ENCODE results near the gene SRGAP1. TPM values are rescaled to one million over a fixed set of nuclear protein-coding genes. Genes with fewer than 3 reads are reported as not detected.

The SRGAP1 gene
- total RNA-seq, 1 experiment from 2014 or later, result 26.8 TPM

DNA sequence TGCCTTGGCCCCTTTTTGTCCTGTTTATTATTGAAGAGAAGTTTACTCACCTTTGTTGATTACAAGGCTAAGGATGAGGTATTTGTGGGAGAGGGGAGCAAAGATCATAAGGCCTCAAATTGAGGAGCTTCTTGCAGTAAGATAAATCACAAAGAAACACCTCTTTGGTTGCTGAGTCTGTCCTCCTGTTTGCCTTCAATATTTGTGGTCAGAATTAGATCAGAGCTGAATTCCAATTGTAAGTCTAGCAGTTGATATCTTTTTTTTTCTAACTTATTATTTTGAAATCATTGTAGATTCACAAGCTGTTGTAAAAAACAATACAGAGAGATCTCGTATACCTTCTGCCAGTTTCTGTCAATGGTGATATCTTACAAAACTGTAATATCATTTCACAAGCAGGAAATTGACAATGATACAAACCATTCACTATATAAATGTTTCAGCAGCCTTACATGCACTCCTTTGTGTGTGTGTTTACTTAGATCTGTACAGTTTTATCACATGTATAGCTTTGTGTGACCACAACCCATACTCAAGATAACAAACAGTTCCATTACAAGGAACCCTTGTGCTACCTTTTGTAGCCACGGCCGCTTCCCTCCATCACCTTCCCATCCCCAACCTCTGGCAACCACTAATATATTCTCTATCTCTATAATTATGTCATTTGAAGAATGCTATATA, 280.2 kb downstream of the SRGAP1 start:
- no TSS peak for BruUV-seq (replicated peaks)
- no peaks in the 10 kb centered on the region for H3K9me3 ChIP-seq (ENCODE audit: control insufficient read depth, insufficient read depth, low read depth, low read length)
- no peaks in the 10 kb centered on the region for H3K27me3 ChIP-seq (ENCODE audit: control insufficient read depth, insufficient read depth, low read length)
- H3K4me1 ChIP-seq (ENCODE audit: control insufficient read depth, insufficient read depth, low read length), result no peaks in the 10 kb centered on the region
- TF ChIP-seq SIN3A (IDR thresholded peaks at IDR 0.05; ENCODE audit: borderline replicate concordance, insufficient read depth, low read depth, low read length), result no peak
- no peak for TF ChIP-seq POLR2AphosphoS5 (IDR thresholded peaks at IDR 0.05; ENCODE audit: low read depth, low read length)
- TF ChIP-seq, protein P1, sequence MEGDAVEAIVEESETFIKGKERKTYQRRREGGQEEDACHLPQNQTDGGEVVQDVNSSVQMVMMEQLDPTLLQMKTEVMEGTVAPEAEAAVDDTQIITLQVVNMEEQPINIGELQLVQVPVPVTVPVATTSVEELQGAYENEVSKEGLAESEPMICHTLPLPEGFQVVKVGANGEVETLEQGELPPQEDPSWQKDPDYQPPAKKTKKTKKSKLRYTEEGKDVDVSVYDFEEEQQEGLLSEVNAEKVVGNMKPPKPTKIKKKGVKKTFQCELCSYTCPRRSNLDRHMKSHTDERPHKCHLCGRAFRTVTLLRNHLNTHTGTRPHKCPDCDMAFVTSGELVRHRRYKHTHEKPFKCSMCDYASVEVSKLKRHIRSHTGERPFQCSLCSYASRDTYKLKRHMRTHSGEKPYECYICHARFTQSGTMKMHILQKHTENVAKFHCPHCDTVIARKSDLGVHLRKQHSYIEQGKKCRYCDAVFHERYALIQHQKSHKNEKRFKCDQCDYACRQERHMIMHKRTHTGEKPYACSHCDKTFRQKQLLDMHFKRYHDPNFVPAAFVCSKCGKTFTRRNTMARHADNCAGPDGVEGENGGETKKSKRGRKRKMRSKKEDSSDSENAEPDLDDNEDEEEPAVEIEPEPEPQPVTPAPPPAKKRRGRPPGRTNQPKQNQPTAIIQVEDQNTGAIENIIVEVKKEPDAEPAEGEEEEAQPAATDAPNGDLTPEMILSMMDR (IDR thresholded peaks at IDR 0.05), result no peak
- TF ChIP-seq TCF7L2 (IDR thresholded peaks at IDR 0.05; ENCODE audit: low read depth, low read length), result no peak
- no peak for ATAC-seq
- ChIA-PET CTCF (no interaction called here), POLR2A (no interaction called here)
- in situ Hi-C loops (cut with HindIII; ENCODE audit: low pct_unique_long_range_greater_than_20kb, low sequenced_read_pairs), result no loop called here
- peaks cover 8% of the 10 kb centered on the region; the same call in 1 of the 2 replicates for H3K36me3 ChIP-seq (ENCODE audit: control insufficient read depth, insufficient read depth, low read length)
- H3K4me3 ChIP-seq (ENCODE audit: low read depth in 2 of 2, low read length in 2 of 2), result no peak overlapping the region
- H3K27ac ChIP-seq (ENCODE audit: low read length), result no peak overlapping the region
- intact Hi-C loops (cut with micrococcal nuclease; ENCODE audit: unreplicated experiment), result no loop called here
- no peak for DNase-seq (ENCODE audit: low read depth, low spot score)

DNA sequence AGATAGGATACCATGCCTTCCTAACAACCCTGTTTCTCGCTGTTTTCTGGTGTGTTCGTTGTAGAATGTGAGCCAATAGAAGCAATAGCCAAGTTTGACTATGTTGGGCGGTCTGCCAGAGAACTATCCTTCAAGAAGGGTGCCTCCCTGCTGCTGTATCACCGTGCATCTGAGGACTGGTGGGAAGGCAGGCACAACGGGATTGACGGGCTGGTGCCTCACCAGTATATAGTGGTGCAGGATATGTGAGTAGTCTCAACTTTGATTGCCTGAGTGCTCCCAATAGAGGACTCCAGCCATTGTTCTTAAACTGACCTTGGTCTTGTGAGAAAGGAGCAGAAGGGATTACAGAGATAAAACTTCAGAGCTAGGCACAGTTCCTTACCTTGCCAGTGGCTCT, 281.4 kb downstream of the SRGAP1 start:
- in situ Hi-C loops (cut with HindIII; ENCODE audit: low pct_unique_long_range_greater_than_20kb, low sequenced_read_pairs), result no loop called here
- Histone ChIP-seq H3K4me1 (ENCODE audit: control insufficient read depth, insufficient read depth, low read length) (no peaks in the 10 kb centered on the region), H3K9me3 (ENCODE audit: control insufficient read depth, insufficient read depth, low read depth, low read length) (no peaks in the 10 kb centered on the region), H3K27me3 (ENCODE audit: control insufficient read depth, insufficient read depth, low read length) (no peaks in the 10 kb centered on the region), H3K36me3 (ENCODE audit: control insufficient read depth, insufficient read depth, low read length) (peaks cover 8% of the 10 kb centered on the region; the same call in 1 of the 2 replicates), H3K4me3 (ENCODE audit: low read depth in 2 of 2, low read length in 2 of 2) (no peak overlapping the region), H3K27ac (ENCODE audit: low read length) (no peak overlapping the region)
- ChIA-PET CTCF (no interaction called here), POLR2A (interaction anchor here (0.5 to 0.6 kb wide), 2 partner anchors 13 to 101 kb away, joined by 10 to 17 read pairs; no protein-coding TSS in a partner anchor)
- no TSS peak for BruUV-seq (replicated peaks)
- ATAC-seq (no peak), DNase-seq (ENCODE audit: low read depth, low spot score) (no peak)
- no peak for TF ChIP-seq TCF7L2 (IDR thresholded peaks at IDR 0.05; ENCODE audit: low read depth, low read length)
- TF ChIP-seq, protein P1 (IDR thresholded peaks at IDR 0.05), result no peak
- TF ChIP-seq SIN3A (IDR thresholded peaks at IDR 0.05; ENCODE audit: borderline replicate concordance, insufficient read depth, low read depth, low read length), result no peak
- TF ChIP-seq, protein P2, sequence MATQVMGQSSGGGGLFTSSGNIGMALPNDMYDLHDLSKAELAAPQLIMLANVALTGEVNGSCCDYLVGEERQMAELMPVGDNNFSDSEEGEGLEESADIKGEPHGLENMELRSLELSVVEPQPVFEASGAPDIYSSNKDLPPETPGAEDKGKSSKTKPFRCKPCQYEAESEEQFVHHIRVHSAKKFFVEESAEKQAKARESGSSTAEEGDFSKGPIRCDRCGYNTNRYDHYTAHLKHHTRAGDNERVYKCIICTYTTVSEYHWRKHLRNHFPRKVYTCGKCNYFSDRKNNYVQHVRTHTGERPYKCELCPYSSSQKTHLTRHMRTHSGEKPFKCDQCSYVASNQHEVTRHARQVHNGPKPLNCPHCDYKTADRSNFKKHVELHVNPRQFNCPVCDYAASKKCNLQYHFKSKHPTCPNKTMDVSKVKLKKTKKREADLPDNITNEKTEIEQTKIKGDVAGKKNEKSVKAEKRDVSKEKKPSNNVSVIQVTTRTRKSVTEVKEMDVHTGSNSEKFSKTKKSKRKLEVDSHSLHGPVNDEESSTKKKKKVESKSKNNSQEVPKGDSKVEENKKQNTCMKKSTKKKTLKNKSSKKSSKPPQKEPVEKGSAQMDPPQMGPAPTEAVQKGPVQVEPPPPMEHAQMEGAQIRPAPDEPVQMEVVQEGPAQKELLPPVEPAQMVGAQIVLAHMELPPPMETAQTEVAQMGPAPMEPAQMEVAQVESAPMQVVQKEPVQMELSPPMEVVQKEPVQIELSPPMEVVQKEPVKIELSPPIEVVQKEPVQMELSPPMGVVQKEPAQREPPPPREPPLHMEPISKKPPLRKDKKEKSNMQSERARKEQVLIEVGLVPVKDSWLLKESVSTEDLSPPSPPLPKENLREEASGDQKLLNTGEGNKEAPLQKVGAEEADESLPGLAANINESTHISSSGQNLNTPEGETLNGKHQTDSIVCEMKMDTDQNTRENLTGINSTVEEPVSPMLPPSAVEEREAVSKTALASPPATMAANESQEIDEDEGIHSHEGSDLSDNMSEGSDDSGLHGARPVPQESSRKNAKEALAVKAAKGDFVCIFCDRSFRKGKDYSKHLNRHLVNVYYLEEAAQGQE (IDR thresholded peaks at IDR 0.05; ENCODE audit: insufficient read depth in 1 of 2, low read depth in 2 of 2, low read length in 1 of 2), result no peak
- TF ChIP-seq POLR2AphosphoS5 (IDR thresholded peaks at IDR 0.05; ENCODE audit: low read depth, low read length), result no peak
- intact Hi-C loops (cut with micrococcal nuclease; ENCODE audit: unreplicated experiment), result no loop called here
